HG03103 (cell line): Measurements from ENCODE around the gene STON2.

Experiments used
- ATAC-seq: cut with Tn5 transposase; IDR thresholded peaks from one replicate; pipeline ENCODE4 v1.9.1; 2021; ENCODE audit warnings: low read depth; ENCODE audit not compliant: unreplicated experiment

Gene STON2

DNA sequence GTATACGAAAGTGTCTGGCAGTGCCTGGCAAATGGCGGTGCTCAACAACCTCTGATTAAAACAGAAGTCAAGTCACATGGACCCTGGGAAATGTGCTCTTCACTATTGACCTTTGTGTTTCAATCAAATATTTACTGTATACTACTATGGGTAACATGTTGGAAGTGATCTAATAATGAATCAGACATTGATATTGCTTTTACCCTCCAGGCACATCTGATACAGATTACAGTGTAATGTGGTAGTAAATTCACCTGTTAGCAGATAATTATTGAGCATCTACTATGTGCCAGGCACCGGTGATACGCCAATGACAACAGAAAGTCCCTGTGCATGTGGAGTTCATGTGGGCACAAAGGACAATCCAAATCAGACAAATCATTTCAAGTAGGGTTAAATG, 63.1 kb downstream of the STON2 start:
- no peak for ATAC-seq

DNA sequence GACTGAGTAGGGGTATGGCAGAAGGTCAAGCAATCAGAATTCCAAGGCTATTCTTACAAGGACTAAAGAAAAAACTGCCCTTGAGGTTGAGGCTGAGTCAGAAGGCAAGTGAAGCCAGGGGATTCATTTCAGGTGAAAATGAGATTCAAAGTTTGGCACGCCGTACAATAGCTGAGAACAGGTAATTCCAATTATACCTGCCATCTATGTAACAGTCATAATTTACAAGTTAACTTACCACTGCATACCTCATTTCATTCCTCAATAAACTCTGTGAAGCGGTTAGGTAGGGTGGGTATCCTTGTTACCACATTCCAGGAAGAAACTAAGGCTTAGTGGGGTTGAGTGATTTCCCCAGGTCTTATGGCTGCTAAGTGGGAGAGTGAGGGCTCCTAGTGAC, 64.1 kb downstream of the STON2 start:
- no peak for ATAC-seq

DNA sequence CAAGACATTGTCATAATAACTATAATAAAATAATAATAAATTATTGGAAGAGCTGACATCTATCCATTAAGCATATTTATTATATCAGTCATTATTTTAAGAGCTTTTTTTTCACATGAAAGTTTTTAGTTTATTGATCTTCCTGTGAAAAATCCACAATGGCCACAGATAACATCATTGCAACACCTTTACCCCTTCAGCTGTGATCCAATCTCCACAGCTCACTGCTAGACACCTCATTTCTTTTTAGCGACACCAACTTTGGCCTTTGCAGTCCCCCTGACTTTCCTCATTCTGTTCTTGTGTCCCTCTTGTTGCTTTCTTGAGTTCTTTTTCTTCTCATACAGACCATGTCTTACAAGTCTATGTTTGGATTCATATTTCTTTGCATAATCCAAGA, 67.4 kb downstream of the STON2 start:
- ATAC-seq, result no peak

DNA sequence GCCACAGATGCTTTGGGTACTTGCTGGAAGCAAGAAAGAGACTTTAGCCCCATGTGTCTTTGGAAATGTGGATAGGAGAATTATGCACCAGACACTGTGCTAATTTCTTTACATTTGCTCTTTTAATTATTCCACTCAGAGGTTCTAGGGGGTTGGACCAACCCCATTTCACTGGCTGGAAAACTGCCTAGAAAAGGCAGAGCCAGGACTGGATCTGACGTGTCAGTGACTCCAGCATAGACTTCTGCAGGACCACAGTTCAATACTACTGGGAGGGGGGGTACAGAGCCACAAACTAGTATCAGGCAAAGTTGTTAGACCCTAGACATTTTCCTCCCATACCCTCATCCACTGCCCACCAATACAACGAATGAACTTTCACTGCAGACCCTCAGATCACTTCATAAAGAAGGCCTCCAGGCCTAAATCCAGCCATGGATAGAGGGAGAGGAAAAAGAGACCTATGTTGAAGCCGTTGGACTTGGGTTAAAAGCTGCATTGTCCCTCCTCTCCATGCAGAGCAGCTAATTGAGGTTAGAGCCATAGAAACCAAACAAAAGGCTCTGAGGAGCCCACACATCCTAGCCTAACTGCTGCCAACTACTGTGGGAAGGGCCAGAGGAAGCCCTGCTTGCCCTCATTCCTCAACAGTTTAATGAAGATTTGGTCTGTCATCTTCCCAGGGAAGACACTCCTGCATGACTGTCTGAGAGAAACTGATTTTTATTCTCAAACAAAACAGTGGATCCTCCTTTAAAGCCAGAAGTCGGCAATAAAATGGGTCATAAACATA, 68.7 kb downstream of the STON2 start:
- ATAC-seq, result no peak

DNA sequence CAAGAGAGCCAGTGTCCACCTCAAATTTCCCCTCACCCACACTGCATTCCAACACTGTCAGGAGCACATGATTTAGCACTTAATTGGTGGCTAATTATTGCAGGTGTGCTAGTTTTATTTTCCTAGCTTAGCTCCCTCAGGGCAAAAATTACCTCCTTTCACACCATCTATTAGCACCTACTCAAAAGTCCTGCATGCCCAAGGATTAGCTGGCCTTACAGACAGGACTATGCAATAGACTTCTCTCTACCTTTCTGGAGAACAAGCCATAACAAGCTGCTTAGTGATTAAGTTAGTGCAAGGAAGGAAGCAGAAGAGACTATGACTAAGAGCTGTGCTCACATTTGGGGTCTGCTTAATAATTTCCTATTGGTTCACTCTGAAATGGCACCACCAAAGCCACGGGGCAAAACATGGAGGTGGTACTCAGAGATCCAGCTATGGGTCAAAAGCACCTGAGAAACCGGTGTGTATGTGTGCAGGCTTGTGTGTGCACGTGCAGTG, 69.5 kb downstream of the STON2 start:
- no peak for ATAC-seq

DNA sequence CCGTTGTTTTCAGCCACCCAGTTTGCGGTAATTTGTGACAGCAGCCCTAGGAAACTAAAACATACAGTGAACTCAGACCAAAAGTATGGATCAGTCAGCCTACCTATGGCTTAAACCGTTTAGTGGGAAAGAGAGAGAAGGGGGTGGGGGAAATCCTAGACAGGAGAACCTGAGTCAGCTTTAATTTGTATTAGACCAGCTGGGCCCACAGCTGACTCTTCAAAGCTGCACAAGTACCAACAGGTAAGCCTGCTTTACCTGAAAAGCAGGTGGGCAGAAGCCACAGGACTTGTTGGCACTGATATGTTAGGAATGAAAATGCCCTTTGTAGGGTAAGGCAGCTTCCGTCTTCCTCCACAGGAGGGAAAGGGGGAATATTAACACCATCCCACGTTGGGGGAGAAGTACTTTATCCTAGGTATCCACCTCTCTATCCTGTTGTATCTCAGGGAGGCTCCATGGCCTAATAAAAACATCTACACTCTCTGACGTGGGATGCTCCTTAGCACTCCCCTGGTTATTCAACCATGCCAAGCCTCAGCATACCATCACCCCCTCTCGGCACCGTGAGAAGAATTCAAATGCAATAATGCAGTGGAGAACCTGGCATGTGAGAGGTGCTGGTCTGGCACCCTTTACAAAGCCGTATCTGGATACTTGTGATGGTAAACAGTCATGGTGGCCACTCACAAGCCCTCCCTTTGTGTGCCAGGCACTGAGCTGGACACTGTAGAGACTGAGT, 70.3 kb downstream of the STON2 start:
- ATAC-seq, result no peak

DNA sequence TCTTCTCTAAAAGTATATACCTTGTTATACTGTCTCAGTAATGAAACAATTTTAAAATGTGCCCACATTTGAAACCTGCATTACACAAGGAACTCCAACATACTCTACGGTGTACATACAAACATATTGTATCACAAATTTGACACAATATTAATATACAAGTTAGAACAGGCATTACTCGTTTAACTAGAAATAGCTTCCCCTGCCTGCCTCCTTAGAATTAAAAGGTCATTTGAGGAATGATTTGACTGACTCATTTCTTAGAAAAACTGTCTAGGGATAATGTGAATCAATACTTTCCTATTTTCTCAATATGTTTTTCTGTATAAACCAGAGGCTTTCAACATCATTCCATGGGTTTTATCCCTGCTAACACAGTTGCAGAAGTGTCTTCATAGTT, 73.7 kb downstream of the STON2 start:
- no peak for ATAC-seq

DNA sequence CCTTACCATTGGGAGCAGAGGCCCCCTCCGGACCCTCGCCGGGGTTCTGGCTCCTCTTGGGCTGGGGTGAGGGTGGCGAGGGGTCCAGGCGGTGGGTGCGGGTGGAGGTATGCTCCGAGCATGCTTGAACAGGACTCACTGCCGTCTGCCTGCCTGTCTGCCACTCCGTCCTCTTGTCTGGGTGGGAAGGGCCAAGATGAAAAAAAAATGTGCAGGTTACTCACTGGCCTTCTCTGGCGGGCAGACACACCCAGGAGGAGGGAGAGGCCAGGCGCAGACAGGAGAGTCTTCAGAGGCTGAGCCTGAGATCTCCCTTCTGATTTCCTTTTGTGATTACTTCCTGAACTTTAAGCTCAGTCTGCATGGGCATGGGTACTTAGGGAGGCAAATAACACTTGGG, 76.1 kb downstream of the STON2 start:
- ATAC-seq, result no peak

DNA sequence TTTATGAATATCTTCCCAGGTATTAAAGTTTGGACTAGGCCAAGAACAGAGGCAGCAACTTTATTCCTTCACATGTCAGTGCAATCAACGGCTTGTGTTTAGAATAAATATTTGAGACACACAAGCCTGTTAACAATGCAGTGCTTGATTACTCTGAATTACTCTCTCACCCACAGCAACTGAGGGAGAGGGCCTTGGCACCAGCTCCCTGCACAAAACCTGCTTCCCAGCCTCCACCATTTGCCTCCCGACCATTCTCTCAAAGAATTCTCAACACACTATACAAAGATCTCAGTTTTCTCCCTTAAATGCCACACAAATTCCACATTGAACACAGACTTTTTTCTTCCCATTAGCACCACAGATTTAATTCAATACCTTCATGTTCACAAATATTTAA, 77.0 kb downstream of the STON2 start:
- no peak for ATAC-seq

DNA sequence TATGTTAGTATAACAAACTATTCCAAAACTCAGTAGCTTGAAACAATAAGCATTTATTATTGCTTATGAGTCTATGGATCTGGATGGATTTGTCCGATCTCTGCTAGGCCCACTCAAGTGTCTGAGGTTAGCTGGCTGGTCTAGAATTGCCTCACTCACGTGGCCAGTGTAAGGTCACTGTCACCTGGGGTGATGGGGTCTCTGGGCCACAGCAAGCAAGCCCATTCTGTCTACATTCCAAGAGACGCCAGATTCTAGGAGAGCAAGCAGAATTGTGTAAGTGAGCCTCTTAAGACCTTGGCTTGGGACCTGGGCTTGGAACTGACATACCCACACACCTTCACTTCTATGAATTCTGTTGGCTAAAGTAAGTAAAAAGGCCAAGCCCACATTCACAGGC, 80.2 kb downstream of the STON2 start:
- ATAC-seq, result no peak

DNA sequence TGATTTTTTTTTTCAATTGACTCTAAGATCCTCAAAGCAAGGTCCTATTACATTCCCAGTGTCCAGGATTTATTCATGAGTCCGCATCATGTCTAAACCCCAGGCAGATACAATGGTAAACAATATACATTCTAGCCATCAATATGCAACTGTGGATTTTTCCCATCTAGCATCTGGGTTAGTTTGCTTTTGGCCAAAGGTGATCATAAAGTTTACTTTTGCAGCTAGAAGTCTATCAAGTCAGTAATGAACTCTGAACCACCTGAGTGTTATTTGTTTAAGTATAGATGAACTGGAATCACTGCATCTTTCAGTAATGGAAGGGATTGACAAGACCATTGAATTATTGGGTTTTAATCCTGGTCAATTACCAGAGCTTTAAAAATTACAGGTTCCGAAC, 80.8 kb downstream of the STON2 start:
- no peak for ATAC-seq

DNA sequence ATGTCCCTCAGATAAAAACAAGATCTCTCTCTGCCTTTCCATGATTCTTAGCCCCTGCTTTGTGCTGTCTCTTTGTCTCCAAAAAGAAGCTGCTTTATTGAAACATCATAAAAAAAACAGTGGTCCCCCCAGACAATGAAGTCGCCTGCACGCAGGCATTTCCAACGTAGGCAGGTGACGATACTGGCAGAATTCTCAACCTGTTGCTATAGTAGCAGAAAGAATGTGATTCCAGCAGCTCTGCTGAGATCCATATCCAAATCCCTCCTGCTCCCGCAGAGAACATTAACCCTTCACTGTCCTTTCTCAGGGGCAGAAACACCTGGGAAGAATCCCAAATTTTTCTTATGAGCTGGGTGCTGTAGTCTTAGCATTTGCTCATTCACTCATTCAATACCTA, 84.8 kb downstream of the STON2 start:
- no peak for ATAC-seq

DNA sequence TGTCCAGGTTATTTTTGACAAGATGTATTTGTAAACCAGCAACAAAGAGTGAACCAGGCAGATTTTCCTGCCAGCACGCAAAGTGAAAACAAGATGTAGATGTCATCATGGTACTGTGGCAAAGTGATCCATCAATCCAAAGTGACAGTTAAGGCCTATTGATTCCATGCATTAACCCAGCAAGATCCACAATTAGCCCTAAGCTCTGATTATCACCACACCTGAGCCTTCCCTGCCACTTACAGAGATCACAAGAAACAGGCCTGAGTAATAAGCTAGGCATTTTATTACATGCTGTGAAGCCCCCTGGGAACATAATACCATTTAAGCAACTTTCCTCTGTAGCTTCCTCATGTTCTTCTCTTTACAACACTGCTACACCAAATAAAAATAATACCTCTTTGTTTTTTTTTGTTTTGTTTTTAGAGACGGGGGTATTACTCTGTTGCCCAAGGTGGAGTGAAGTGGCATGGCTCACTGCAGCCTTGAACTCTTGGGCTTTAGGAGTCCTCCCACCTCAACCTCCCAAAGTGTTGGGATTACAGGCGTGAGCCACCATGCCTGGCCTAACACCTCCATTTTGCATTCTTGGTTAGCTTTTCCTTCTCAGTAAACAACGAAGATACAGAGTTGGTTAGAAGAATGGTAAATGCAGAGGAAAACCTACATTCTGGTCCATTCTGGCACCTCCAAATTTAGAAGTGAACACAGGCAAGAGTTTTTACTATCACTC, 85.5 kb downstream of the STON2 start:
- no peak for ATAC-seq

DNA sequence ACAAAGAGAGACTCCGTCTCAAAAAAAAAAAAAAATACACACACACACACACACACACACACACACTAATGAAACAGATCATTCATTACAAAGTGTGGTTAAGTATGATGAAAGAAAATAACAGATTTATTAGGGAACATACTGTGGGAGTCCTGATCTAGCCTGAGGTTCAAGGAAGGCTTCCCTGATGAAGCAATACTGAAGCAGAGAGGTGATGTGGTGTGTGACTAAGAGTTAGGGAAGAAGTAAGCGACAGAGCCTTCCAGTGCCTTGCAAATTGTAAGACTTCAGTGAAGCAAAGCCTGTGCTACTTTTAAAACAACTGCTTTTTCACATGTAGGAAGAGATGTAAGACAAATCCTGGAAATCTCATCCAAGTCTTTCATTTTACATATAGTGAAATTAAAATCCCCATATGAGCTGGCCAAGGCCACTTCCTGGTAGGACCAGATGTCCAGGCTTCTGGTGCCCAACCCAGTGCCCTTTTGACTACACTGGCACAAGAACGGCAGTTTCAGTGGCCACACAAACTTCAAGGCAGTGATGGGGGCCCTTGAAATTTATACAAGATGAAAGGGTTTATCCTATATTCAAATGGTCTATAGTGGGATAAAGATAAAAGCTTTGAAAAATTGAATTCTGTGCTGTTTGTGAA, 86.2 kb downstream of the STON2 start:
- no peak for ATAC-seq

DNA sequence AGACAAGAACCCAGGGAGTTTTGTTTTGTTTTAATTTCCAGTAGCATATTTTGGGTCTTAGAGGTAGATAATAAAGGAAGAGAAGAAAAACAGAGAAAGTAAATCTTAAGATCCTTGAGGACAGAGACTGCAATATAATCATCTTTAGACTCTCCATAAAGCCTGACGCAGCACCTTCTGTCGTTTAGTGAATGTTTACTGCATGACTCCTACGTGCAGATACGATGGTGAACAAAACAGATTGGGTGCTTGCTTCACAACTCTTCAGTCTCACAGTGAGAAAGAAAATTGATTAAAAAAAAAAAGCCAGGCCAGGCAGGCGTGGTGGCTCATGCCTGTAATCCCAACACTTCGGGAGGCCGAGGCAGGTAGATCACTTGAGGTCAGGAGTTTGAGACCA, 86.9 kb downstream of the STON2 start:
- no peak for ATAC-seq

DNA sequence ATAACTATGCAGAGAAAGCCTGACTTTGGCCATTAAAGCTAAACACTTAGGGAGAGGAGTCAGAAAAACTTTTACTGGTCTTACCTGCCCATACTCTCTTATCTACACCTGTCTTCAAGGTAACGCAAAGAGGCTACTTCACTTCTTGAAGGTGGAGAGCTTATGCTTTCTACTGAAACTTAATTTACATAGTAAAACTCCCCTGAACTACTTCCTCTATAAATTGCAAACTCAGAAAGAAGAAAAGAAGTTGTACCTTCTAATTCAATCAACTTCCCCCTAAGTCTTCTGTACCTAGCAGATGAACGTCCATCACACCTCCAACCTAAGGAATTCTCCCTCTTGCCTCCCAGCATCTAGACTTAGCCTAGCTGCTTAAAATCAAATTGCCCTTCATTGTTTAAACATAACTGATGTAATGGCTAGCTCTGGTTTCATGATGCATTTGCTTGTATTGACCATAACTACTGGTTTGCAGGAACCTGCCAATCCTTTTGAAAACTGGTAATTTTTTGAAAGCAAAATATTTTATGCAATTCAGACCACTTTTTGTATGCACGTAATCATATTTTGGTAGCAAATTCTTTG, 87.7 kb downstream of the STON2 start:
- ATAC-seq, result no peak

DNA sequence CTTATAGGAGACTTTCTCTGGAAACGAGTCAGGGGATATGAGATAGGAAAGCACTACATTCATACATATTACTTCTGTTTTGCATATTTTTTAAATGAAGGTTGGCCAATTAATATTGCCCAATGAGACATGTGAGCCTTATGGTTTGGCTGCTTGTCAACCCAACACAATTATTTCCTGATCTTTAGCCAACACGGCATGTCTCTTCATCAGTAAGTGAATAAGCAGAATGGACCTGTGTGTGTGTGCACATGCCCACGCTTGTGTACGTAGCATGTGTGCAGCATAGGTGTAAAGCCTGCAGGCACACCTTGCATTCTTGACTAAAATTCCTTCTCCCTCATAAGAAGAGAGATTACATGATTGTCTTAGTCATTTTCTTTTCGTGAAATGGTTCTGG, 88.3 kb downstream of the STON2 start:
- no peak for ATAC-seq

DNA sequence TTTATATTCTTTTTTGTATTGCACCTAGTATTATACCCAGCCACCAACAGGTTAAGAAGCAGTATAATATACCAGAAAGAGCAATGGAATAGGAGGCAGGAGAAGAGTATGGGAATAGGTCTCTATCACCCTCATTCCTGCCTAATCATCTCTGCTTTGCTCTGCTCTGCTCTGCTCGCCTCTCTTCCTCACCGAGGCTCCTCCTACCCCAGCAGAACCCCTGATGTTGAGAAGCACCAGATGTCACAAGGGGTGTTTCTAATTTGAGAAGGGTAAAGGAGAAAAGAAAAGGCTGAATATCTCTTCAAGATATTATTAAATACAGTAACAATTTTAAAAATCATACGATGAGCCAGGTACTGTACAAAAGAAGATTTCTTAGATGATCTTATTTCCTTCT, 89.0 kb downstream of the STON2 start:
- ATAC-seq, result no peak

DNA sequence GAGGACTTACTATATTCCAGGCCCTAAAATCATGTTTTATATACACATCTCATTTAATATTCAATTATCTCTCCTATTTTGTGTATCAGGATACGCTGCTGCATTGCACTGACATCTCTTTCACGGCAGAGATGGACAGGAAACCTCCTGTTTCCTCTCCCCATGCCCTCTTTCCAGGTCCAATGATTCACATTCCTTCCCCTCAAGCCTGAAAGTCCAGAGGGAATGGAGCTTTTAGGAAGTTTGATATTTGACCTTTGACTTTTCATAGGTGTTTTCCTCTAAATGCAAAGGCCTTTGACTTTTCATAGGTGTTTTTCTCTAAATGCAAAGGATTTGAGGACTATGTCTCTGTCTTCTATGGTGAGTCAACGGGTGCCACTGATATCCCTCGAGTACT, 89.5 kb downstream of the STON2 start:
- no peak for ATAC-seq

DNA sequence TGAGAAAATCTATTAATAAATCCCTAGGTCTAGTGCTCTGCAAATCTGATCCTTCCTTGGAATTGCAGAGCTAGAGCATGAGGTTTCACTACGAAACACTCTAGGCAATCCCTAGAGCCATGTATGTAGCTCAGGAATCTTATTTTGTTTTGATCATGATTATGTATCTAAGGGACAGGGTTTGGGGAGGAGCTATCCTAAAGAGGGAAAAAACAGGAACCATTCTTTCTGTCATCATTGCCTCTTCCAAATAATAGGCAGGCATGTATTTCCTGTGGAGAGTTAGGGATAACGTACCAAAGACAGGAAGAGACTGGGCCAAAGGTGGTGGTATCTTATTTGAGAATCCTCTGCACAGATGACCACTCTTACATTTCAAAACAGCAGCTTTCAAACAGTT, 90.6 kb downstream of the STON2 start:
- no peak for ATAC-seq

DNA sequence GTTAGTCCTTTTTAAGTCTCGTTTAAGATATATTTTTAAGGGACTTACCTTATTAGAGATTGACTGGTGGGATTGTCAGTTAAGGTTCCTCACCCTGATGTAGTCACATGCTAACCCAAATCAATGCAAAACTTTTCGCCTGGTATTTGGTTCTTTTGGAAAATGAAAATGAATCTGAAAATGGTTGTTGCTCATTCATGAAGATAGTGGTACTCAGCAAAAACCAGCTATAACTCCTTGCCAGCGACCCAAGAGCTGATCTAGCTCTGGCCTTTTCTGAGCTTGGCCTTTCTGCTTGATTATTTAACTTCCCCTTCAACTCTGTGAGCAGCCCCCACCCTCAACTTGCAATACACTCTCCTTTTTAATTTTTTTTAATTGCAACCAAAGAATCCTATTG, 94.4 kb downstream of the STON2 start:
- ATAC-seq, result no peak
